Endothelial cell of hepatic sinusoid (primary cell): ENCODE results near the gene CLK2.
"Not testable (repeated sequence)": the region's sequence is repeated elsewhere in the genome, so short reads cannot be mapped to it uniquely, and the experiment has no call there.

Experiments used
- in situ Hi-C: cut with HindIII; loops from 2 replicates; pipeline ENCODE4 v1.10.0; 2017; ENCODE audit warnings: low sequenced_read_pairs

CLK2 gene

GRCh38 chr1:155218854-155219591 lies 54.3 kb downstream of the CLK2 start:
- in situ Hi-C loops, result no loop called here

DNA sequence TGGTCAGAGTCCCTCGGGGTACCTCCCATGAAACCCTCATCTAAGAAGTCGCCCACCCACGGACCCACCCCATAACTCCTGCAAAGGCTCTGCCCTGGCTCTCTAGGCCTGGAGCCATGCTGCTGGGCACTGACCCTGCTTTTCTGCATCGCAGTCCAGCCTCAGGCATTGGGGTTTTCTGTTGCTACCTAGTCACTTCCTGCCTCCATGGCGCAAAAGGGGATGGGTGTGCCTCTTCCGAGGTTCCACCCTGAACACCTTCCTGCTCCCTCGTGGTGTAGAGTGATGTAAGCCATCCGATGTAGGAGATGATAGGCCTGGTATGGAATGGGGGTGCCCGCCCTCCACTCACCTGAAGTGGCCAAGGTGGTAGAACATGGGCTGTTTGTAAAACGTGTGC lies 58.6 kb downstream of the CLK2 start:
- in situ Hi-C loops, result not testable (repeated sequence)
